GM21717 (cell line): ENCODE results near the gene PSMC4.
"Not testable (repeated sequence)": the region's sequence is repeated elsewhere in the genome, so short reads cannot be mapped to it uniquely, and the experiment has no call there.

Experiments used
- ATAC-seq: cut with Tn5 transposase; IDR thresholded peaks from one replicate; pipeline ENCODE4 v1.9.1; 2021; ENCODE audit warnings: mild to moderate bottlenecking, moderate library complexity; ENCODE audit not compliant: unreplicated experiment

Gene PSMC4

GRCh38 chr19:39943586-39943985 lies 27.4 kb upstream of the PSMC4 start:
- ATAC-seq, result no peak

DNA sequence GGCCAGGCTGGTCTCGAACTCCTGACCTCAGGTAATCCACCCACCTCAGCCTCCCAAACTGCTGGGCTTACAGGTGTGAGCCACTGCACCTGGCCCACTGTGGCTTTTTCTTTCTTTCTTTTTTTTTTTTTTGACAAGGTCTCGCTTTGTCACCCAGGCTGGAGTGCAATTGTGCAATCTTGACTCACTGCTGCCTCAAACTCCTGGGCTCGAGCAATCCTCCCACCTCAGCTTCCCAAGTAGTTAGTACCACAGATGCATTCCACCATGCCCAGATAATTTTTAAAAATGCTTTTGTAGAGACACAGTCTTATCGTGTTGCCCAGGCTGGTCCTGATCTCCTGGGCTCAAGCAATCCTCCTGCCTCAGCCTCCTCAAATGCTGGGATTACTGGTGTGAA lies 24.4 kb upstream of the PSMC4 start:
- ATAC-seq, result no peak

DNA sequence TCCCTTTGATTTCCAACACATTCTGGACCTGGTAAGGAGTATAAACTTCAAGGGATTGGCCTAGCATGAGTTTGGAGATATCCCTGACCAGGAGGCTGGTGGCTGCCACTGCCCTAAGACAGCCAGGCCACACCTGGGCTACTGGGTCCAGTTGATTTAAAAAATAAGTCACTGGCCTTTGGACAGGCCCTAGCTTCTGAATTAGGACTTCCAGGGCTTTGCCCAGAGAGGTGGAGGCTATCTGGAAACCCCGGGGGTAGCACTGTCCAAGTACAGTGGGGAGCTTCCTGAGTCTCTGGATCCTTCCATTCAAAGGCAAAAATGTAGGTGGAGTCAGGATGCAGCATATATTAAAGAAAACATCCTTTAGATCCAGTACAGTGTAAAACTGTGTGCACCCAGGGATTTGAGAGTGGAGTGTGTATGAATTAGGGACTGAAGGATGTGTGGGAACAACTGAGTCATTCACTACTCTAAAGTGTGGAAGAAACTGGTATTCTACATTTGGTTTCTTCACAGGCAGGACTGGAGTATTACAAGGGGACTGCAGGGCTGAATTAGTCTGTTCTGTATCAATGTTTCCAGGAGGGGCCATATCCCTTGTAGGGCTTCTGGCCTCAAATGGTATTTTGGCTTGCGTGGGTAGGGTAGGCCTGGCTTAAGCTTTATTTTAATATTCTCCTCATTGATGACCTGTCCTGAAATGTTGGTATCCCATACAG lies 21.8 kb upstream of the PSMC4 start:
- no peak for ATAC-seq

DNA sequence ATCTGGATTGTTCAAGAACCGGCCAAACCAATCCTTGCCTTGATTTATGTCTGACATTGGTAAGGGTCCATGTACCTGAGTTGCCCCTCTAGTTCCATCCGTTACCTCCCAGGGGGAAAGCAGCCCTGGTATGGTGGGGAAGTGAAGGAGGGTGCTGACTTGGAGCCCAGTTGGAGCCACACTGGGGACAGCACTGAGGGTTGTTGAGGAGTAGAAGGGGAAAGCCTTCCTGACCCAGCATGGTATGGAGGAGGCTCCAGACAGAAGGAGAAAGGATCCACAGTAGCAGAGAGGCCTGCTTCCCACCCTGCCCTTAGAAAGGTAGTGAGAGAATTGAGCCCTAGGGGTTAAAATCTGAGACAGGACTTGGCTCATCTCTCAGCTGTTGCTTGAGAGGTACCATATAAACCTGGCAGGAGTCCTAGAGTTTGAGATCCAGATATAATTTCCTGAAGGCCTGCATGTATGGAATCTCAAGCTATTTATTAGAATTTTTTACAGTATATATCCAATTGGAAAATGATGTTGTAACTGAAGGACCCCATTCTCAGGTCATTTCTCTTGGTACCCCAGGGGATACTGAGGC lies 19.8 kb upstream of the PSMC4 start:
- no peak for ATAC-seq

- no peak for ATAC-seq
Observed at GRCh38 chr19:39951686-39952085, 19.3 kb upstream of the PSMC4 start.

GRCh38 chr19:39953915-39954314 lies 17.1 kb upstream of the PSMC4 start:
- no peak for ATAC-seq

- ATAC-seq, result not testable (repeated sequence)
Observed at GRCh38 chr19:39957886-39958285, 13.1 kb upstream of the PSMC4 start.

DNA sequence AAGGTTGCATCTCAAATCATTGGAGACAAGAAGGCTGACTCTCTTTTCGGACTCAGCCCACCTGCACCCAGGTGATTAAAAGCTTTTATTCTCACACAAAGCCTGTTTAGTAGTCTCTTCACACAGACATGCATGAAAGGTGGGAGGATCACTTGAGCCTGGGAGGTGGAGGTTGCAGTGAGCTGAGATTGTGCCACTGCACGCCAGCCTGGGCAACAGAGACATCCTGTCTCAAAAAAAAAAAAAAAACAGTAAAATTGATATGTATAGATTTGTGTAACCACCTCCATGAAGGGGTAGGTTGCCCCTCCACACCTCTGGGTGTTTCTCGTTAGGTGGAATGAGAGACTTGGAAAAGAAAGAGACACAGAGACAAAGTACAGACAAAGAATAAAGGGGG lies 12.0 kb upstream of the PSMC4 start:
- not testable (repeated sequence) for ATAC-seq

DNA sequence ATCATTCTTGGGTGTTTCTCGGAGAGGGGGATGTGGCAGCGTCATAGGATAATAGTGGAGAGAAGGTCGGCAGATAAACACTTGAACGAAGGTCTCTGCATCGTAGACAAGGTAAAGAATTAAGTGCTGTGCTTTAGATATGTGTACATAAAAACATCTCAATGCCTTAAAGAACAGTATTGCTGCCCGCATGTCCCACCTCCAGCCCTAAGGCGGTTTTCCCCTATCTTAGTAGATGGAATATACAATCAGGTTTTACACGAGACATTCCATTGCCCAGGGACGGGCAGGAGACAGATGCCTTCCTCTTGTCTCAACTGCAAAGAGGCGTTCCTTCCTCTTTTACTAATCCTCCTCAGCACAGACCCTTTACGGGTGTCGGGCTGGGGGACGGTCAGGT lies 11.6 kb upstream of the PSMC4 start:
- ATAC-seq, result not testable (repeated sequence)

DNA sequence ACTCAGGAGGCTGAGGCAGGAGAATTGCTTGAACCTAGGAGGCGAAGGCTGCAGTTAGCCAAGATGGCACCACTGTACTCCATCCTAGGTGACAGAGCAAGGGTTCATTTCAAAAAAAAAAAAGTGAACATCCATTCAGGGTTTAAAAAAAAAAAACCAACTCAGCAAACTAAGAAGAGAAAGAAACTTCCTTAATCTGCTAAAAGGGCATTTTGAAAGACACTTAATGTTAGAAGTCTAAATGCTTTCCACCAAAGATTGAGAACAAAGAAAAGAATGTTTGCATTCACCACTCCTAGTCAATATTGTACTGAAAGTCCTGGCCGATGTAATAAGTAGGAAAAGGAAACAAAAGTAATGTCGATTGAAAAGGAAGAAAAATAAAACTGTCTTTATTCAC lies 7.1 kb upstream of the PSMC4 start:
- ATAC-seq, result no peak

DNA sequence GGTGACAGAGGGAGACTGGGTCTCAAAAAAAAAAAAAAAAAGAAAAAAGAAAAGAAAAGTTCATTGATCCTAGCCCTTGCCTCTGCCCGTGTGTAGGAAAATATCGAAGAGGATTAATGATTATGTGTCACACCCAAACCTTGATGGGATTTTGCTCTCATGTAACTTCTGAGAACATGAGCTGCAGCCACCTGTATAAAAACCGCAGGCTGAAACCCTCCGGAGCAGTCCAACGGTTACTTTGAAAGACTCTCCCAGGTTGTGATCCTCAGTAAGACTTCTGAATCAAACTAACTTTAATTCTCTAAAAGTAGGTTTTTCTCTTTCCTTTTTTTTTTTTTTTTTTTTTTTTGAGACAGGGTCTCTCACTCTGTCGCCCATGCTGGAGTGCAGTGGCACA lies 4.3 kb upstream of the PSMC4 start:
- ATAC-seq, result no peak

- ATAC-seq, result no peak
Observed at GRCh38 chr19:39967561-39967960, 3.4 kb upstream of the PSMC4 start.

DNA sequence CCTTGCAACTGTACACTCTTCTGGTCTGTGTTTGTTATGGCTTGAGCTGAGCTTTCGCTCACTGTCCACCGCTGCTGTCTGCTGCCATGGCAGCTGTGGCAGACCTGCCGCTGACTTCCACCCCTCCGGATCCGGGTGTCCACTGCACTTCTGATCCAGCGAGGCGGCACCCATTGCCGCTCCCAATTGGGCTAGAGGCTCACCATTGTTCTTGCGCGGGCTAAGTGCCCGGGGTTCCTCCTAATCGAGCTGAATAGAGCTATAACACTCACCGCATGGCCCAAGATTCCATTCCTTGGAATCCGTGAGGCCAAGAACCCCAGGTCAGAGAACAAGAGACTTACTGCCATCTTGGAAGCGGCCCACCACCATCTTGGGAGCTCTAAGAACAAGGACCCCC lies 2.2 kb upstream of the PSMC4 start:
- ATAC-seq, result no peak

DNA sequence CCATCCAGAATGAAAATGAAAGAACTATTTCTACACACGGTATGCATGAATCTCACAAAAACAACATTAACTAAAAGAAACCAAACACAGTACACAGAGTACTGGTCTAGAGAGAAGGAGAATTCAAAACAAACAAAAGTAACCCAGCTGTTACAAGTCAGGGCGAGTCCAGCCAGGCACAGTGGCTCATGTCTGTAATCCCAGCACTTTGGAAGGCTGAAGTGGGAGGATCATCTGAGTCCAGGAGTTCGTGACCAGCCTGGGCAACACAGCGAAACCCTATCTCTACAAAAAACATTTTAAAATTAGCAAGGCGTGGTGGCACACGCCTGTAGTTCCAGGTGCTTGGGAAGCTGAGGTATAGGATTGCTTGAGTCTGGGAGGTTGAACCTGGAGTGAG lies 1.7 kb upstream of the PSMC4 start:
- no peak for ATAC-seq

GRCh38 chr19:39969681-39970424 lies 1.1 kb upstream of the PSMC4 start:
- no peak for ATAC-seq

- ATAC-seq, result no peak
Observed at GRCh38 chr19:39970425-39970674, 615 bp upstream of the PSMC4 start.

DNA sequence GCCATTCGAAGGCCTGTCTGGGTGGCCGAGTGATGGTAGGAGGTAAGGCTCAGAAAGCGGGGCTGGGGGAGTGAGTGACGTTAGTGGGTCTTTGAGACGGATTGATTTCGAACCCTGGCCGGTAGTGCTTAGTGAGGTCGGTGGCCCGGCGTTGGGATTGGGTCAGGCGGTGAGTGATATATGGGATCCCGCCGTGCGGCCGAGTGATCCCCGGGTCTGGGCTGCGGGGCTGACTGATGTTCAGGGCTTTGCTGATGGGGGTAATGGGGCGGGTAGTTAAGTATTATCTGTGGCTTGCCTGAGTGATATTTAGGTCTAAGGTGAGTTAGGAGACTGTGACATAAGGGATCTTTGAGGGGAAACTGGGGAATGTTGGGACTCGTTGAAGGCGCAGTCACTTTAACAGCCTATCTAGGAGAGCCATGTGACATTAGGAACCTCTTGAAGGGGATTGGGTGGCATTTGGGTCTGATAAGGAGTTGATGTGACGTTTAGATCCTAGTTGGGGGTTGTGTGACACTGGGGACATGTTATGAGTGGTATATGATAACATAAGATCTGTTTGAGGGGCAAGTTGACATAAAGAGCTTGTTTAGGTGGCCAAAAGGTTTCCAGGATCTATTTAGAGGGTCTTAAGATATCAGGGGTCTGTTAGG lies 543 bp downstream of the PSMC4 start:
- ATAC-seq, result peak; percentile 4

GRCh38 chr19:39974377-39975155 lies 3.6 kb downstream of the PSMC4 start:
- no peak for ATAC-seq

- ATAC-seq, result no peak
Observed at GRCh38 chr19:39982883-39983282, 11.9 kb downstream of the PSMC4 start.

- ATAC-seq, result no peak
Observed at GRCh38 chr19:39983695-39984300, 12.8 kb downstream of the PSMC4 start.

DNA sequence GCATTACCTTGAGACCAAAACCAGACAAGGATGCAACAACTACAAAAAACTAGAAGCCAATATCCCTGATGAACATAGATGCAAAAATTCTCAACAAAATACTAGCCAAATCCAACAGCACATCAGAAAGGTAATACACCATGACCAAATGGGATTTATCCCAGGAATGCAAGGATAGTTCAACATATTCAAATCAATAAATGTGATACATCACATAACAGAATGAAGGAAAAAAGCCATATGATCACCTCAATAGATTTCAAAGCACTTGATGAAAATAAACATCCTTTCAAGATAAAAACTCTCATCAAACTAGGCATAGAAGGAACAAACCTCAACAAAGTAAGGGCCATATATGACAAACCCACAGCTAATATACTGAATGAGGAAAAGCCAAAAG lies 15.7 kb downstream of the PSMC4 start:
- no peak for ATAC-seq
